ENCODE results near the gene IL2RA. TPM values are rescaled to one million over a fixed set of nuclear protein-coding genes. Genes with fewer than 3 reads are reported as not detected.

Gene IL2RA
- total and polyA plus RNA-seq, 10 of the 15 experiments (the other 5 are each of a cell fraction or from before 2014, with no cell fraction given): 2.2 to 6.0 (median 4.9) TPM

- peak; percentile 24; the same call in 1 of the 2 replicates for TF ChIP-seq PAX5 (IDR thresholded peaks at IDR 0.05; ENCODE audit: borderline replicate concordance, low read depth, low read length)
- no peak for TF ChIP-seq CREM (IDR thresholded peaks at IDR 0.05; ENCODE audit: low read depth)
- no peak for TF ChIP-seq SMARCA5 (IDR thresholded peaks at IDR 0.05)
- TF ChIP-seq MTA3 (IDR thresholded peaks at IDR 0.05; ENCODE audit: borderline replicate concordance, low read length): no peak
- TF ChIP-seq RUNX3 (IDR thresholded peaks at IDR 0.05; ENCODE audit: low read length): peak; percentile 25
- TF ChIP-seq MYB (IDR thresholded peaks at IDR 0.05; ENCODE audit: borderline replicate concordance, low read depth, low read length): no peak
- TF ChIP-seq ATF7 (IDR thresholded peaks at IDR 0.05; ENCODE audit: low read depth): peak; percentile 30; the same call in 1 of the 2 replicates
- TF ChIP-seq POLR2A (IDR thresholded peaks at IDR 0.05; ENCODE audit: low read depth, low read length): no peak
- TF ChIP-seq TCF12 (IDR thresholded peaks at IDR 0.05; ENCODE audit: low read depth, low read length): peak; percentile 78
- peak in 1 of 2 experiments; percentile 34; a peak in 2 of 4 replicates for TF ChIP-seq IKZF2 (IDR thresholded peaks at IDR 0.05)
- TF ChIP-seq CHD2 (IDR thresholded peaks at IDR 0.05; ENCODE audit: borderline replicate concordance, low read depth, low read length): 0 out of 2 replicates have a peak, but pooled peaks have one; percentile 36
- TF ChIP-seq MXI1 (IDR thresholded peaks at IDR 0.05; ENCODE audit: low read depth, low read length): no peak
- TF ChIP-seq ZNF274 (IDR thresholded peaks at IDR 0.05; ENCODE audit: insufficient read depth, insufficient read length): no peak
- peak in 1 of 2 experiments; percentile 10; a peak in 1 of 4 replicates for TF ChIP-seq EP300 (IDR thresholded peaks at IDR 0.05; ENCODE audit: borderline replicate concordance in 1 of 2, control insufficient read depth in 1 of 2, low read depth in 2 of 2, low read length in 2 of 2)
- TF ChIP-seq YBX1 (IDR thresholded peaks at IDR 0.05): no peak
- no peak for TF ChIP-seq CTCF (IDR thresholded peaks at IDR 0.05 in 2 of 3, conservative IDR thresholded peaks at IDR 0.05 in 1 of 3; ENCODE audit: control insufficient read depth in 2 of 3, extremely low read depth in 1 of 3, insufficient read depth in 1 of 3, low read depth in 3 of 3, low read length in 3 of 3)
- TF ChIP-seq SMAD1 (IDR thresholded peaks at IDR 0.05; ENCODE audit: low read depth, partially characterized antibody): no peak
- 0 out of 2 replicates have a peak, but pooled peaks have one; percentile 35 for TF ChIP-seq IRF4 (IDR thresholded peaks at IDR 0.05; ENCODE audit: low read depth, low read length)
- TF ChIP-seq SUZ12 (IDR thresholded peaks at IDR 0.05; ENCODE audit: unreplicated experiment): no peak
- peak; percentile 49 for TF ChIP-seq FOXM1 (IDR thresholded peaks at IDR 0.05; ENCODE audit: low read depth, low read length)
- TF ChIP-seq SPI1 (IDR thresholded peaks at IDR 0.05; ENCODE audit: borderline replicate concordance, insufficient read depth, low read depth, low read length): no peak
- no peak for TF ChIP-seq ZNF384 (IDR thresholded peaks at IDR 0.05; ENCODE audit: borderline replicate concordance, low read depth, low read length)
- TF ChIP-seq ZNF687 (IDR thresholded peaks at IDR 0.05): no peak
- no peak for TF ChIP-seq KAT2A (conservative IDR thresholded peaks at IDR 0.05; ENCODE audit: control insufficient read depth, low read depth, low read length)
Measured at GRCh38 chr10:6072215-6072934, 10.2 kb upstream of the IL2RA start (continued).
